HepG2 (cell line): Measurements from ENCODE around the gene BIRC6. TPM values are rescaled to one million over a fixed set of nuclear protein-coding genes. Genes with fewer than 3 reads are reported as not detected.
A peak's percentile ranks its signal among the peaks of the same experiment; 100 is the strongest.

Experiments used
- ETV5 ChIP-seq: IDR thresholded peaks from 2 replicates; pipeline ENCODE4 v1.6.1; 2018; ENCODE audit warnings: missing biosample characterization, missing genetic modification reagents, inconsistent platforms, borderline replicate concordance
- FLYWCH1 ChIP-seq: sonication (generic); formaldehyde crosslinking; IDR thresholded peaks from 2 replicates; pipeline ENCODE4 v1.8.1; 2023; ENCODE audit warnings: mild to moderate bottlenecking, missing genetic modification reagents
- IKZF4 ChIP-seq: sonication (generic); formaldehyde crosslinking; IDR thresholded peaks from 2 replicates; pipeline ENCODE4 v1.5.1; 2020; ENCODE audit warnings: borderline replicate concordance, mild to moderate bottlenecking, low read depth, missing genetic modification reagents; ENCODE audit errors: not compliant biosample characterization
- JUND ChIP-seq: sonication (generic); formaldehyde crosslinking; IDR thresholded peaks from 2 replicates; pipeline ENCODE4 v1.8.0; 2022; ENCODE audit warnings: mild to moderate bottlenecking, missing genetic modification reagents
- MTA3 ChIP-seq: sonication (generic); formaldehyde crosslinking; IDR thresholded peaks from 2 replicates; pipeline ENCODE4 v1.4.0; 2020; ENCODE audit warnings: missing genetic modification reagents
- MZF1 ChIP-seq: sonication (generic); formaldehyde crosslinking; IDR thresholded peaks from 2 replicates; pipeline ENCODE4 v1.8.1; 2023; ENCODE audit warnings: mild to moderate bottlenecking, missing genetic modification reagents, borderline replicate concordance
- NKX3-1 ChIP-seq: sonication (generic); formaldehyde crosslinking; IDR thresholded peaks from 2 replicates; pipeline ENCODE4 v1.5.0; 2020; ENCODE audit warnings: missing genetic modification reagents
- RBAK ChIP-seq: sonication (generic); formaldehyde crosslinking; IDR thresholded peaks from 2 replicates; pipeline ENCODE4 v1.5.1; 2020; ENCODE audit warnings: mild to moderate bottlenecking, missing genetic modification reagents
- RFX1 ChIP-seq: fragments of 450-650 bp; IDR thresholded peaks from 2 replicates; pipeline ENCODE4 v1.6.1; 2017
- RFXAP ChIP-seq: sonication (generic); formaldehyde crosslinking; IDR thresholded peaks from 2 replicates; pipeline ENCODE4 v1.4.0; 2020; ENCODE audit warnings: missing genetic modification reagents, borderline replicate concordance
- SIX1 ChIP-seq: sonication (generic); formaldehyde crosslinking; IDR thresholded peaks from 2 replicates; pipeline ENCODE4 v1.4.0; 2020; ENCODE audit warnings: missing genetic modification reagents, borderline replicate concordance
- TFDP2 ChIP-seq: sonication (generic); formaldehyde crosslinking; IDR thresholded peaks from 2 replicates; pipeline ENCODE4 v1.4.0; 2020; ENCODE audit warnings: missing genetic modification reagents
- ZFP82 ChIP-seq: sonication (generic); formaldehyde crosslinking; IDR thresholded peaks from 2 replicates; pipeline ENCODE4 v1.5.1; 2020; ENCODE audit warnings: mild to moderate bottlenecking, missing genetic modification reagents, borderline replicate concordance
- ZIK1 ChIP-seq: sonication (generic); formaldehyde crosslinking; IDR thresholded peaks from 2 replicates; pipeline ENCODE4 v1.5.0; 2020; ENCODE audit warnings: mild to moderate bottlenecking, low read depth, missing genetic modification reagents, borderline replicate concordance
- ZMYM2 ChIP-seq: sonication (generic); formaldehyde crosslinking; IDR thresholded peaks from 2 replicates; pipeline ENCODE4 v1.8.0; 2022; ENCODE audit warnings: mild to moderate bottlenecking, missing genetic modification reagents
- ZNF205 ChIP-seq: IDR thresholded peaks from 2 replicates; pipeline ENCODE4 v1.6.1; 2018; ENCODE audit warnings: missing biosample characterization, missing genetic modification reagents
- ZNF274 ChIP-seq: sonication (generic); formaldehyde crosslinking; IDR thresholded peaks from 2 replicates; pipeline ENCODE4 v1.5.1; 2020; ENCODE audit warnings: mild to moderate bottlenecking, missing genetic modification reagents
- ZNF704 ChIP-seq: sonication (generic); formaldehyde crosslinking; IDR thresholded peaks from 2 replicates; pipeline ENCODE4 v1.8.1; 2023; ENCODE audit warnings: mild to moderate bottlenecking, inconsistent platforms, moderate library complexity, missing genetic modification reagents, borderline replicate concordance
- ZNF766 ChIP-seq: sonication (generic); formaldehyde crosslinking; IDR thresholded peaks from 2 replicates; pipeline ENCODE4 v1.5.0; 2020; ENCODE audit warnings: missing genetic modification reagents, borderline replicate concordance
- ZNF772 ChIP-seq: sonication (generic); formaldehyde crosslinking; IDR thresholded peaks from 2 replicates; pipeline ENCODE4 v1.5.0; 2020; ENCODE audit warnings: mild to moderate bottlenecking, missing genetic modification reagents
- ZNF841 ChIP-seq: sonication (generic); formaldehyde crosslinking; IDR thresholded peaks from 2 replicates; pipeline ENCODE4 v1.8.1; 2023; ENCODE audit warnings: missing genetic modification reagents, borderline replicate concordance
- polyA plus RNA-seq, 8 experiments: library from polyadenylated mRNA; depleted of rRNA in 3 of 8; stranded (reverse) in 7 of 8; unstranded in 1 of 8; fragments of >200 nt; fragmentation: Illumina TruSeq in 4 of 8; extraction: Trizol in 4 of 8; gene quantifications; 2 replicates each; pipeline versions ENCODE4 v1.2.1 to v1.2.3, GENCODE V29; 2011 to 2016; ENCODE audit warnings: low read depth in 4 of 8, missing spikeins in 1 of 8, mixed read lengths in 1 of 8; ENCODE audit not compliant: insufficient read depth in 1 of 8
- total RNA-seq, 5 experiments: library from RNA; depleted of rRNA; stranded (reverse); fragments of >200 nt; fragmentation: Illumina TruSeq; extraction: Trizol; gene quantifications; 2 replicates each; pipeline ENCODE4 v1.2.3, GENCODE V29; 2016; ENCODE audit warnings: low read depth in 1 of 5
- TF ChIP-seq, protein P1 (sequence below): sonication (generic); formaldehyde crosslinking; conservative IDR thresholded peaks from 2 replicates; pipeline ENCODE4 v1.8.1; 2023; ENCODE audit warnings: missing genetic modification reagents
- TF ChIP-seq, protein P2 (sequence below): sonication (generic); formaldehyde crosslinking; IDR thresholded peaks from 2 replicates; pipeline ENCODE4 v1.4.0; 2020; ENCODE audit warnings: missing genetic modification reagents
- TF ChIP-seq, protein P3 (sequence below): conservative IDR thresholded peaks from 2 replicates; pipeline ENCODE4 v1.6.1; 2018; ENCODE audit warnings: missing genetic modification reagents

Gene BIRC6
- total and polyA plus RNA-seq, 2 of the 13 experiments (the other 11 are each of a cell fraction or from before 2014, with no cell fraction given): 65.6 to 120 TPM

GRCh38 chr2:32357318-32358110 lies 691 bp downstream of the BIRC6 start (continued):
- no peak for TF ChIP-seq TFDP2 (CRISPR knock-in tag)
- TF ChIP-seq, protein P1, sequence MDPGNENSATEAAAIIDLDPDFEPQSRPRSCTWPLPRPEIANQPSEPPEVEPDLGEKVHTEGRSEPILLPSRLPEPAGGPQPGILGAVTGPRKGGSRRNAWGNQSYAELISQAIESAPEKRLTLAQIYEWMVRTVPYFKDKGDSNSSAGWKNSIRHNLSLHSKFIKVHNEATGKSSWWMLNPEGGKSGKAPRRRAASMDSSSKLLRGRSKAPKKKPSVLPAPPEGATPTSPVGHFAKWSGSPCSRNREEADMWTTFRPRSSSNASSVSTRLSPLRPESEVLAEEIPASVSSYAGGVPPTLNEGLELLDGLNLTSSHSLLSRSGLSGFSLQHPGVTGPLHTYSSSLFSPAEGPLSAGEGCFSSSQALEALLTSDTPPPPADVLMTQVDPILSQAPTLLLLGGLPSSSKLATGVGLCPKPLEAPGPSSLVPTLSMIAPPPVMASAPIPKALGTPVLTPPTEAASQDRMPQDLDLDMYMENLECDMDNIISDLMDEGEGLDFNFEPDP (CRISPR knock-in tag): 0 out of 2 replicates have a peak, but pooled peaks have one; percentile 62
- TF ChIP-seq JUND (CRISPR knock-in tag): no peak
- no peak; the same call in 1 of the 2 replicates for TF ChIP-seq MZF1 (CRISPR knock-in tag)
- 0 out of 2 replicates have a peak, but pooled peaks have one; percentile 51 for TF ChIP-seq NKX3-1 (CRISPR knock-in tag)
- TF ChIP-seq, protein P2, sequence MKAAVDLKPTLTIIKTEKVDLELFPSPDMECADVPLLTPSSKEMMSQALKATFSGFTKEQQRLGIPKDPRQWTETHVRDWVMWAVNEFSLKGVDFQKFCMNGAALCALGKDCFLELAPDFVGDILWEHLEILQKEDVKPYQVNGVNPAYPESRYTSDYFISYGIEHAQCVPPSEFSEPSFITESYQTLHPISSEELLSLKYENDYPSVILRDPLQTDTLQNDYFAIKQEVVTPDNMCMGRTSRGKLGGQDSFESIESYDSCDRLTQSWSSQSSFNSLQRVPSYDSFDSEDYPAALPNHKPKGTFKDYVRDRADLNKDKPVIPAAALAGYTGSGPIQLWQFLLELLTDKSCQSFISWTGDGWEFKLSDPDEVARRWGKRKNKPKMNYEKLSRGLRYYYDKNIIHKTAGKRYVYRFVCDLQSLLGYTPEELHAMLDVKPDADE (CRISPR knock-in tag): no peak
- TF ChIP-seq SIX1 (CRISPR knock-in tag): no peak
- no peak; the same call in 1 of the 2 replicates for TF ChIP-seq ZNF274 (CRISPR knock-in tag)
- no peak; the same call in 1 of the 2 replicates for TF ChIP-seq ZNF772
- TF ChIP-seq ZIK1: no peak
- TF ChIP-seq RFXAP (CRISPR knock-in tag): no peak; the same call in 1 of the 2 replicates
- no peak for TF ChIP-seq ZMYM2 (CRISPR knock-in tag)
- 0 out of 2 replicates have a peak, but pooled peaks have one; percentile 3 for TF ChIP-seq ZNF841 (CRISPR knock-in tag)
- no peak for TF ChIP-seq ETV5
- TF ChIP-seq, protein P3, sequence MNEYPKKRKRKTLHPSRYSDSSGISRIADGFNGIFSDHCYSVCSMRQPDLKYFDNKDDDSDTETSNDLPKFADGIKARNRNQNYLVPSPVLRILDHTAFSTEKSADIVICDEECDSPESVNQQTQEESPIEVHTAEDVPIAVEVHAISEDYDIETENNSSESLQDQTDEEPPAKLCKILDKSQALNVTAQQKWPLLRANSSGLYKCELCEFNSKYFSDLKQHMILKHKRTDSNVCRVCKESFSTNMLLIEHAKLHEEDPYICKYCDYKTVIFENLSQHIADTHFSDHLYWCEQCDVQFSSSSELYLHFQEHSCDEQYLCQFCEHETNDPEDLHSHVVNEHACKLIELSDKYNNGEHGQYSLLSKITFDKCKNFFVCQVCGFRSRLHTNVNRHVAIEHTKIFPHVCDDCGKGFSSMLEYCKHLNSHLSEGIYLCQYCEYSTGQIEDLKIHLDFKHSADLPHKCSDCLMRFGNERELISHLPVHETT (CRISPR knock-in tag): no peak
- no peak for TF ChIP-seq RBAK (CRISPR knock-in tag)
- no peak for TF ChIP-seq RFX1
- TF ChIP-seq ZFP82 (CRISPR knock-in tag): peak; percentile 50; the same call in 1 of the 2 replicates
- TF ChIP-seq ZNF704 (CRISPR knock-in tag): no peak
- TF ChIP-seq IKZF4 (CRISPR knock-in tag): peak; percentile 30
- no peak for TF ChIP-seq ZNF766 (CRISPR knock-in tag)
- TF ChIP-seq MTA3 (CRISPR knock-in tag): no peak
- TF ChIP-seq ZNF205: no peak; the same call in 1 of the 2 replicates
- no peak; the same call in 1 of the 2 replicates for TF ChIP-seq FLYWCH1 (CRISPR knock-in tag)
